K562 (cell line): ENCODE results near the gene SLC9A3. TPM values are rescaled to one million over a fixed set of nuclear protein-coding genes. Genes with fewer than 3 reads are reported as not detected.

Source experiments
- ASH1L ChIP-seq: fragments of 450-650 bp; IDR thresholded peaks from 2 replicates; pipeline ENCODE4 v1.6.1; 2018; ENCODE audit warnings: borderline replicate concordance, mild to moderate bottlenecking, low read depth; ENCODE audit not compliant: partially characterized antibody
- CBFA2T3 ChIP-seq: fragments of 450-650 bp; IDR thresholded peaks from 2 replicates; pipeline ENCODE4 v1.6.1; 2017
- CHD4 ChIP-seq: fragments of 200-600 bp; sonication (generic); IDR thresholded peaks from 3 replicates; pipeline ENCODE4 v1.6.1; 2012; ENCODE audit warnings: low read depth, mild to moderate bottlenecking, mixed read lengths, low read length, inconsistent platforms; ENCODE audit not compliant: insufficient read depth, insufficient replicate concordance, poor library complexity, severe bottlenecking
- DMBX1 ChIP-seq: fragments of 250-450 bp; sonication (Bioruptor Pico); IDR thresholded peaks from 2 replicates; pipeline ENCODE4 v1.8.0; 2022; ENCODE audit warnings: inconsistent platforms, mild to moderate bottlenecking, moderate library complexity, borderline replicate concordance
- EGR1 ChIP-seq: fragments of 450-650 bp; conservative IDR thresholded peaks from 2 replicates; pipeline ENCODE4 v1.6.1; 2017; ENCODE audit warnings: mild to moderate bottlenecking
- EP400 ChIP-seq: fragments of 450-650 bp; IDR thresholded peaks from 2 replicates; pipeline ENCODE4 v1.6.1; 2017; ENCODE audit warnings: antibody characterized with exemption, mild to moderate bottlenecking, moderate library complexity
- ESRRA ChIP-seq: fragments of 450-650 bp; IDR thresholded peaks from 2 replicates; pipeline ENCODE4 v1.6.1; 2014; ENCODE audit warnings: low read depth, mild to moderate bottlenecking, moderate library complexity, borderline replicate concordance
- ETV5 ChIP-seq: sonication (generic); formaldehyde crosslinking; IDR thresholded peaks from 2 replicates; pipeline ENCODE4 v1.4.0; 2020; ENCODE audit warnings: low read depth, mild to moderate bottlenecking, missing genetic modification reagents
- FOXA3 ChIP-seq, 2 experiments: fragments of 450-650 bp in 1 of 2; sonication (generic) in 1 of 2; formaldehyde crosslinking; IDR thresholded peaks in 1 of 2; conservative IDR thresholded peaks in 1 of 2; 2 replicates each; pipeline versions ENCODE4 v1.4.0 to v1.8.0; 2020 to 2022; ENCODE audit warnings: mild to moderate bottlenecking in 2 of 2, missing genetic modification reagents in 1 of 2
- GABPB1 ChIP-seq: sonication (generic); formaldehyde crosslinking; IDR thresholded peaks from 2 replicates; pipeline ENCODE4 v1.8.0; 2022; ENCODE audit warnings: mild to moderate bottlenecking, missing genetic modification reagents
- GTF2A2 ChIP-seq: IDR thresholded peaks from 2 replicates; pipeline ENCODE4 v1.6.1; 2016; ENCODE audit warnings: mild to moderate bottlenecking, missing genetic modification characterization, missing compliant biosample characterization
- HDAC1 ChIP-seq, 2 experiments: fragments of 450-650 bp; IDR thresholded peaks; 2 replicates each; pipeline ENCODE4 v1.6.1; 2016 to 2017; ENCODE audit warnings: inconsistent platforms in 1 of 2, mild to moderate bottlenecking in 1 of 2, moderate library complexity in 1 of 2
- HDAC8 ChIP-seq: fragments of 450-650 bp; IDR thresholded peaks from 2 replicates; pipeline ENCODE4 v1.6.1; 2016; ENCODE audit warnings: mild to moderate bottlenecking, missing genetic modification characterization, moderate library complexity, missing compliant biosample characterization
- HDGF ChIP-seq: fragments of 450-650 bp; IDR thresholded peaks from 2 replicates; pipeline ENCODE4 v1.6.1; 2016
- HMGN3 ChIP-seq: IDR thresholded peaks from 2 replicates; pipeline ENCODE4 v1.6.1; 2011; ENCODE audit warnings: borderline replicate concordance, low read depth, mild to moderate bottlenecking, mixed read lengths, low read length; ENCODE audit not compliant: insufficient read length; ENCODE audit errors: extremely low read depth
- IRF2 ChIP-seq: sonication (generic); formaldehyde crosslinking; IDR thresholded peaks from 2 replicates; pipeline ENCODE4 v1.8.1; 2022; ENCODE audit warnings: mild to moderate bottlenecking, missing genetic modification reagents
- PHF20 ChIP-seq: fragments of 450-650 bp; IDR thresholded peaks from 2 replicates; pipeline ENCODE4 v1.6.1; 2018; ENCODE audit not compliant: partially characterized antibody
- RAD21 ChIP-seq, 2 experiments: fragments of 250-450 bp in 1 of 2; fragments of 450-650 bp in 1 of 2; sonication (Bioruptor Pico) in 1 of 2; formaldehyde crosslinking in 1 of 2; IDR thresholded peaks in 1 of 2; conservative IDR thresholded peaks in 1 of 2; 2 replicates each; pipeline versions ENCODE4 v1.4.0 to v1.8.0; 2020 to 2022; ENCODE audit warnings: mild to moderate bottlenecking in 2 of 2, moderate library complexity in 1 of 2
- RBFOX2 ChIP-seq: fragments of 200-400 bp; formaldehyde crosslinking; IDR thresholded peaks from 2 replicates; pipeline ENCODE4 v1.6.1; 2017; ENCODE audit warnings: low read depth, mild to moderate bottlenecking, low read length, moderate library complexity
- SMARCE1 ChIP-seq: fragments of 450-650 bp; IDR thresholded peaks from 2 replicates; pipeline ENCODE4 v1.7.1; 2016; ENCODE audit warnings: mild to moderate bottlenecking
- TAF7 ChIP-seq: fragments of 450-650 bp; IDR thresholded peaks from 2 replicates; pipeline ENCODE4 v1.6.1; 2016; ENCODE audit warnings: missing genetic modification characterization, missing compliant biosample characterization
- polyA plus RNA-seq, 8 experiments: library from polyadenylated mRNA; depleted of rRNA in 4 of 8; stranded (reverse) in 5 of 8; unstranded in 3 of 8; fragments of >200 nt; fragmentation: Nextera tagmentation in 2 of 8; fragmentation: Illumina TruSeq in 1 of 8; extraction: Ambion mirVana in 2 of 8; extraction: Trizol in 1 of 8; gene quantifications; 2 replicates each; pipeline versions ENCODE4 v1.2.1 to v1.2.3, GENCODE V29; 2011 to 2014; ENCODE audit warnings: inconsistent platforms in 1 of 8, missing spikeins in 1 of 8
- total RNA-seq, 7 experiments: library from RNA; depleted of rRNA in 6 of 7; stranded (reverse); fragments of >200 nt in 6 of 7; fragmentation: Illumina TruSeq in 2 of 7; extraction: Trizol in 2 of 7; gene quantifications; 2 replicates each; pipeline versions ENCODE4 v1.2.1 to v1.2.3, GENCODE V29; 2011 to 2021; ENCODE audit warnings: low replicate concordance in 1 of 7
- TF ChIP-seq, protein P1 (sequence below): fragments of 450-650 bp; IDR thresholded peaks from 2 replicates; pipeline ENCODE4 v1.6.1; 2018; ENCODE audit warnings: mild to moderate bottlenecking, low read depth; ENCODE audit not compliant: partially characterized antibody
- TF ChIP-seq, protein P2 (sequence below), 2 experiments: fragments of 450-650 bp; IDR thresholded peaks; 2 replicates each; pipeline ENCODE4 v1.6.1; 2016
- TF ChIP-seq, protein P3 (sequence below): fragments of 450-650 bp; formaldehyde crosslinking; IDR thresholded peaks from 2 replicates; pipeline ENCODE4 v1.4.0; 2022; ENCODE audit warnings: mild to moderate bottlenecking, moderate library complexity

Gene SLC9A3
- total and polyA plus RNA-seq, 9 of the 15 experiments (the other 6 are each of a cell fraction or from before 2014, with no cell fraction given) = 1.5 to 5.8 (median 3.7) TPM; not detected in 2

DNA sequence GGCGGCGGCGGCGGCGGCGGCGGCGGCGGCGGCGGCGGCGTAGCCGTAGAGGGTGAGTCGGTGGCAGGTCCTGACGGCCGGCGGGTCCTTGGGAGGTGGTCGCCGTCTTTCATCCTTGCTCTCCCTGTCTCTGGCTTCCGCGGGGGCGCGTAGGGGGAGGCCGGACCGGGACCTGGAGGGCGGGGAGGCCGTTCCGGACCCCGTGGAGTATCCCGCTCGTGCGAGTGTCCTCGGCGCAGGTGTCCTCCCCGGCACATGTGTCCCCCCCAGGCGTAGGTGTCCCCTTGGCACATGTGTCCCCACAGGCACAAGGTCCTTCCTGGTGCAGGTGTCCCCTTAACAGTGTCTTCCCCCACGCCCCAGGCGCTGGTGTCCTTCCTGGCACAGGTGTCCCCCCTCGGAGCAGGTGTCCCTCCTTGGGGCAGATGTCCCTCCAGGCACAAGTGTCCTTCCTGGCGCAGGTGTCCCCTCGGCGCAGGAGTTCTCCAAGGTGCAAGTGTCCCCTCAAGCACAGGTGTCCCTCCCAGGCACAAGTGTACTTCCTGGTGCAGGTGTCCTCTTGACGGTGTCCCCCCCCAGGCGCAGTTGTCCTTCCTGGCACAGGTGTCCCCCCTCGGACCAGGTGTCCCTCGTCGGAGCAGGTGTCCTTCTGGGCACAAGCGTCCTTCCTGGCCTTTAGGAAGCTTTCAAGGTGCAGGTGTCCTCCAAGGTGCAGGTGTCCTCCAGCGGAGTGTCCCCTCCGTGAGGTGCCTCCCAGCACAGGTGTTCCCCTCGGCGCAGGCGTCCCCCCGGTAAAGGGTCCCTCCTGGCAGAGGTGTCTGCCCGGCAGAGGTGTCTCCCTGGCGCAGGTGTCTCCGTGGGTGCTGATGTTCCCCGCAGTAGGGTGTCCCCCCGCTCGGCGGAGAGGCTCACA lies 80.8 kb downstream of the SLC9A3 start (continued):
- TF ChIP-seq ETV5 = 0 out of 2 replicates have a peak, but pooled peaks have one; percentile 26
- TF ChIP-seq IRF2 (CRISPR knock-in tag) = no peak
- no peak for TF ChIP-seq TAF7 (tag)
- TF ChIP-seq GABPB1 = peak; percentile 90
- no peak for TF ChIP-seq HMGN3
- no peak for TF ChIP-seq EP400
- TF ChIP-seq, protein P1, sequence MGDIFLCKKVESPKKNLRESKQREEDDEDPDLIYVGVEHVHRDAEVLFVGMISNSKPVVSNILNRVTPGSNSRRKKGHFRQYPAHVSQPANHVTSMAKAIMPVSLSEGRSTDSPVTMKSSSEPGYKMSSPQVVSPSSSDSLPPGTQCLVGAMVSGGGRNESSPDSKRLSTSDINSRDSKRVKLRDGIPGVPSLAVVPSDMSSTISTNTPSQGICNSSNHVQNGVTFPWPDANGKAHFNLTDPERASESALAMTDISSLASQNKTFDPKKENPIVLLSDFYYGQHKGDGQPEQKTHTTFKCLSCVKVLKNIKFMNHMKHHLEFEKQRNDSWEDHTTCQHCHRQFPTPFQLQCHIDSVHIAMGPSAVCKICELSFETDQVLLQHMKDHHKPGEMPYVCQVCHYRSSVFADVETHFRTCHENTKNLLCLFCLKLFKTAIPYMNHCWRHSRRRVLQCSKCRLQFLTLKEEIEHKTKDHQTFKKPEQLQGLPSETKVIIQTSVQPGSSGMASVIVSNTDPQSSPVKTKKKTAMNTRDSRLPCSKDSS = no peak
- TF ChIP-seq GTF2A2 = no peak
- no peak for TF ChIP-seq DMBX1 (CRISPR knock-in tag)
- peak; percentile 94 for TF ChIP-seq EGR1
- no peak for TF ChIP-seq HDGF
- no peak for TF ChIP-seq CBFA2T3
- TF ChIP-seq SMARCE1 = no peak
- peak in 1 of 2 experiments; percentile 14; a peak in 2 of 4 replicates for TF ChIP-seq HDAC1 (IDR thresholded peaks at IDR 0.05)
- TF ChIP-seq FOXA3 (CRISPR knock-in tag; conservative IDR thresholded peaks at IDR 0.05 in 1 of 2, IDR thresholded peaks at IDR 0.05 in 1 of 2) = peak in 1 of 2 experiments; percentile 63; a peak in 1 of 4 replicates
- TF ChIP-seq, protein P2, sequence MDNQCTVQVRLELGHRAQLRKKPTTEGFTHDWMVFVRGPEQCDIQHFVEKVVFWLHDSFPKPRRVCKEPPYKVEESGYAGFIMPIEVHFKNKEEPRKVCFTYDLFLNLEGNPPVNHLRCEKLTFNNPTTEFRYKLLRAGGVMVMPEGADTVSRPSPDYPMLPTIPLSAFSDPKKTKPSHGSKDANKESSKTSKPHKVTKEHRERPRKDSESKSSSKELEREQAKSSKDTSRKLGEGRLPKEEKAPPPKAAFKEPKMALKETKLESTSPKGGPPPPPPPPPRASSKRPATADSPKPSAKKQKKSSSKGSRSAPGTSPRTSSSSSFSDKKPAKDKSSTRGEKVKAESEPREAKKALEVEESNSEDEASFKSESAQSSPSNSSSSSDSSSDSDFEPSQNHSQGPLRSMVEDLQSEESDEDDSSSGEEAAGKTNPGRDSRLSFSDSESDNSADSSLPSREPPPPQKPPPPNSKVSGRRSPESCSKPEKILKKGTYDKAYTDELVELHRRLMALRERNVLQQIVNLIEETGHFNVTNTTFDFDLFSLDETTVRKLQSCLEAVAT (IDR thresholded peaks at IDR 0.05) = no peak
- TF ChIP-seq HDAC8 = no peak
- TF ChIP-seq, protein P3, sequence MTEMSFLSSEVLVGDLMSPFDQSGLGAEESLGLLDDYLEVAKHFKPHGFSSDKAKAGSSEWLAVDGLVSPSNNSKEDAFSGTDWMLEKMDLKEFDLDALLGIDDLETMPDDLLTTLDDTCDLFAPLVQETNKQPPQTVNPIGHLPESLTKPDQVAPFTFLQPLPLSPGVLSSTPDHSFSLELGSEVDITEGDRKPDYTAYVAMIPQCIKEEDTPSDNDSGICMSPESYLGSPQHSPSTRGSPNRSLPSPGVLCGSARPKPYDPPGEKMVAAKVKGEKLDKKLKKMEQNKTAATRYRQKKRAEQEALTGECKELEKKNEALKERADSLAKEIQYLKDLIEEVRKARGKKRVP (CRISPR knock-in tag) = no peak
- no peak for TF ChIP-seq RAD21 (CRISPR knock-in tag; conservative IDR thresholded peaks at IDR 0.05 in 1 of 2, IDR thresholded peaks at IDR 0.05 in 1 of 2)
- peak; percentile 74 for TF ChIP-seq RBFOX2
- TF ChIP-seq ASH1L = no peak
- TF ChIP-seq PHF20 = peak; percentile 10
- TF ChIP-seq CHD4 = no peak
- TF ChIP-seq ESRRA = no peak
